DMS79 treated with DMSO at 0.1 percent for 48 hours (cell line): ENCODE measurements around the gene ABCF3.

ENCODE experiments used
- DNase-seq: peaks from one replicate; lab custom pipeline; 2025; lab: John Stamatoyannopoulos, UW

The ABCF3 gene

GRCh38 chr3:184168363-184169120 lies 17.5 kb upstream of the ABCF3 start:
- no peak for DNase-seq

DNA sequence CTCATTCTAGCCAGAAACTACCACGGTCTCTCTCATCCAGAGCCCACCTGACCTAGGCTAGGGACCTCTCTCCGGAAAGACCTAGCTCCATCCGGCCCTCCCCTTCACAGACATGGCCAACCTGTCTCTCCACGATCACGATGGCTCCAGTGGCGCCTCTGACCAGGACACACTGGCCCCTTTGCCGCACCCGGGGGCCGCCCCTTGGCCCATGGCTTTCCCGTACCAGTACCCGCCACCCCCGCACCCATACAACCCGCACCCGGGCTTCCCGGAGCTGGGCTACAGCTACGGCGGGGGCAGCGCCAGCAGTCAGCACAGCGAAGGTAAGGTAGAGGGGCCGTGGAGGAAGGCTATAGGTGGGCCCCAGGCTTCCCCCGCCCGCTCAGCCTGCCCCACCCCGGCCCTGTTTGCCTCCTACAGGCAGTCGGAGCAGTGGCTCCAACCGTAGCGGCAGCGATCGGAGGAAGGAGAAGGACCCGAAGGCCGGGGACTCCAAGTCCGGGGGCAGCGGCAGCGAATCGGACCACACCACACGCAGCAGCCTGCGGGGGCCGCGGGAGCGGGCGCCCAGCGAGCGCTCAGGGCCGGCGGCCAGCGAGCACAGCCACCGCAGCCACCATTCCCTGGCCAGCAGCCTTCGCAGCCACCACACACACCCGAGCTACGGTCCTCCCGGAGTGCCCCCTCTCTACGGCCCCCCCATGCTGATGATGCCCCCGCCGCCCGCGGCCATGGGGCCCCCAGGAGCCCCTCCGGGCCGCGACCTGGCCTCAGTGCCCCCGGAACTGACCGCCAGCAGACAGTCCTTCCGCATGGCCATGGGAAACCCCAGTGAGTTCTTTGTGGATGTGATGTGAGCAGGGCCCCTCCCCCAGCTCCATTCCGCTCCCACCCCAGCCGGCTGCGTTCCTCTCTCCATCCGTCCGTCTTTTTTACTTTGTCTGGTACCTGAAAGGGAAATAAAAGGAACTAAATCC lies 15.8 kb upstream of the ABCF3 start:
- DNase-seq, result no peak

GRCh38 chr3:184171562-184171961 lies 14.4 kb upstream of the ABCF3 start:
- no peak for DNase-seq

GRCh38 chr3:184172681-184173373 lies 13.2 kb upstream of the ABCF3 start:
- DNase-seq, result no peak

DNA sequence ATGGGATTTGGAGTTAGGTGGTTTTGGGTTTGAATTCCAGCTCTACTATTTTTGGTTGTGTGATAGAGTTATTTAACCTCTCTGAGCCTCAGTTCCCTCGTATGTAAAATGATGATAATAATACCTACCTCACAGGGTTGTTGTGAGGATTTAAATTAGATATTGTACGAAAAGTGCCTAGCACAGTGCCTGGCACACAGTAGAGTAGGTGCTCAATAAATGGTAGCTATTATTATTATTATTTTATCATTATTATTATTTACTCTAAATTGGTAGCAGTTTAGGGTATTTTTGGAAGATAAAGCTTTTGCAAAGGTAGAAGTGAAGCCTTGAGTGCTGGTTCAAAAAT lies 12.7 kb upstream of the ABCF3 start:
- no peak for DNase-seq

DNA sequence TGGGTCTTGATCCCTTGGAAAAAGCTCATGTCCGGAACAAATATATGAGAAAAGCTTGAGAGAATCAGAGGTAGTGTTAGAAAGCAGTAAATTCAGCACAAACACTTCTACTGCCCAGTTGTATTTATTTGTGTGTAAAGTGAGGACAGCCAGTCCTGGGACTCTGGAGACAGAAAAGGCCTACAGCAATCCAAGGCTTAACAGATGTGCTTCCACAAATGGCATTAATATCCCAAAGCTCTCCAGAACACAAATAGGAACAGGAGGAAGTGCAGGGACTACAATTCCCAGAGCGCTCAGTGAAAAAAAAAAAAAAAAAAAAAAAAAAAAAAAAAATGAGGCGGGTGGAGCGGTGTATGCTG lies 11.7 kb upstream of the ABCF3 start:
- DNase-seq, result no peak

DNA sequence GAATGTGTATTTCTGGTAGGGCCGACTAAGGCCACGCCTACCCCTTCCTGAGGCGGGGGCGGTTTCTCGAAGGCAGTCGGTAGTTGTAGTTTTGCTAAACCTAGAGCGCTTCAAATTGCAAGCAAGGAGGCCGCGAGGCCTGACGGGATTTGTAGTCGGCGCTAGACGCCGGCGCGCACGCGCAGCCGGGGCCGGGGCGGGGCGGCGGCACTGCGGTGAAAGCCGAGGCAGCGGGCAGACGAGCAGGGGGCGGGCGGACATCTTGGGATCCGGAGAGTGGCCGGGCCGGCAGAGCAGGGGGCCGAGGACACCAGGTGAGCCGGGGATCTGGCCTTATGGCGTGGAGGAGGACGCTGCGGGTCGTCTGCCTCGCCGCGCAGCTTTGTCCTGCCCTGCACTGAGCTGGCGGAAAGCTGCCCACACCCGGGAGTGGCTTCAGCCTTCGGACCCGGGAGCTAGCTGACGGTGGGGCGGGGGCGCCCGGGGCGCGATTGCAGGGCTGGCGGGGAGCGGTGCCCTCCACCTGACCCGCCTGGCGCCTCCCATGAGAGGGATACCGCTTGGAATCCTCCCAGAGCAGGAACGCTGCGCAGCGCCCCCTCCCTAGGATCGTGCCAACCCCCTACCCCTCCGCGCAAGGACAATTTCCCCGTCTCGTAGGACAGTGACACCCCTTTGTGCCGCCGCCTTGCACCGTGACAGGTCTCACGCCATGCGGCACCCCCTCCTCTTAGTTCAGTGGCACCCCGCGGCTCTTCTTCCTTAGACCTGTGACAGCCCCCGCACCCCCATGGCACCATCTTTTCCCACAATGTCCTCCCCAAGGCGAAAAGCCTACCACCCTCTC lies 11.1 kb upstream of the ABCF3 start, which contains the start of gene AP2M1:
TSS of gene AP2M1 (plus strand) at position 210 of the 847 bp plus-strand sequence. CDS start 2,139 bp downstream, outside the sequence.
- peak; percentile 99 for DNase-seq

DNA sequence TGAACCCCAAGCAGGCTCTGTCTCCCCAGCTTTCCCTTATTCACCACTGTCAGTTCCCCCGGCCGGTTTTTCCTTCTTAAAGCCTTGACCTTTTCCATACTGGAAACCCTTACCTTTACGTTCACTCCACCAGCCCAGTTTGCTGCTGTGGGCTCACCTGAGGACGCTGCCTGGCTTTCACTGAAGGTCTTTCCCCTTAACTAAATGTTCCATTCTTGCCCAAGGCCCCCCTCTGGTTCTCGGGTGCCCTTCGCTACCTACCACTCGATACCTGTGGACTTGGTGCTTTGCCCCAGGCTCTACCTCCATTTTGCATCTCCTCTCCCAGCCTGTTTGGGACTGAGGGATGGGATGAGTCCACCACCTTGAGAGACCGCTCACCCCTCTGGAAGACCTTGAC lies 10.5 kb upstream of the ABCF3 start:
- DNase-seq, result no peak

DNA sequence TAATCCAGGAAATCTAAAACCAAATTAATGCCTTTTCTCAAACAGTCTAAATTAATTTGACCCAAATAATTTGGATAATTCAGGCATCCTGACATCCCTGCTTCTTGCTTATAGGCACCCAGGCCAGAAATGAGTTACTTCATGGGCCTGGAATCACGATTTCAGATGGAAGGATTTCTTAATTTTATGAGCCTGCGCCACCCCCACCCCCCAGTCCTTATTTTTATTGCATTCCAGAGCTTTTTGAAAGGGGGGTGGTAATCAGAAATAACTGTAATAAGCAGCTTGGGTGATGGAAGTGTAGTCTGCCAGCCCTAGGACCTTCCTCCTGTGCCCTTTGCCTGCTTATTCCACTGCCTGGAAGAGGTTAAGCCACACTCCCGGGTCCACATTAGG lies 10.0 kb upstream of the ABCF3 start:
- no peak for DNase-seq

DNA sequence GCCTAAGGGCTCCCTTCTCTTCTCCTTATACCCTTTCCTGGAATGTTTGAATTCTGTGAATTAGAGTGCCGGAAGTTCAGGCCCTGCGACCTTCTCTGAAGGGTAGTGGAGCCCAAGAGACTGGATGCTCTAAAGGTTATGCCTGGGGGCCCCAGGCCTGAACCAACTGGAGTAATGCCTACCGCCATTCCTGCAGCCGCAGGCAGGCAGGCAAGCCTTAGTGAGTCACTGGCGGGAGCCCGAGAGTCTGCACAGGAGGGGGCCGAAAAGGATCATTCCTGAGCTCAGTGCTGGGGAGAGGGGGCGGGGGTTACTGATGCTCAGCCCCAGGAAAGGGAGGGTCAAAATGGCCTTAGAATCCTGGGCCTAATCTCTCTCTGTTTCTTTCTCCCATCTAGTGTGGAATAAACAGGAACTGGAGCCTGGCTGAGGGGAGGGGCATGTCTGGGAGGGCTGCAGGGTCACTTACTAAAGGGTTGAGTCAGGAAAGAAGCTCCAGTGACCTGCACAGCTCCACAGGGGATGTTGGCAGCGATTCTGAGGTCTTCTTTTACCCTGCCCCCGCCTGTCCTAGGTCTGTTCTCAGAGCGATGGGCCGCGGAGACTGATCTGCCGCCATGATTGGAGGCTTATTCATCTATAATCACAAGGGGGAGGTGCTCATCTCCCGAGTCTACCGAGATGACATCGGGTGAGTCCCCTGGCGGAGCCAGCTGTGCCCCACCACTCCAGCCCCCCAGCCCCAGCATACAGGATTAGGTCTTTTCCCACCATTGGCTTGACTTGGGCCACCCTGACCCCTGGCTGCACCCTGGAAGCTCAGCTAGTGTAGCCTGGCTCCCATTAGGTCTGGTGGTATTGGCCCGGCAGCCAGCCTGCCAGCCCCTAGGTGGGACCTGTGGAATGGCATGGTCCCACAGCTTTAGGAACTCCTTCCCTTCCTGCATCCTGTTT lies 9.3 kb upstream of the ABCF3 start:
- no peak for DNase-seq

- no peak for DNase-seq
Observed at GRCh38 chr3:184177331-184177731, 8.7 kb upstream of the ABCF3 start.

DNA sequence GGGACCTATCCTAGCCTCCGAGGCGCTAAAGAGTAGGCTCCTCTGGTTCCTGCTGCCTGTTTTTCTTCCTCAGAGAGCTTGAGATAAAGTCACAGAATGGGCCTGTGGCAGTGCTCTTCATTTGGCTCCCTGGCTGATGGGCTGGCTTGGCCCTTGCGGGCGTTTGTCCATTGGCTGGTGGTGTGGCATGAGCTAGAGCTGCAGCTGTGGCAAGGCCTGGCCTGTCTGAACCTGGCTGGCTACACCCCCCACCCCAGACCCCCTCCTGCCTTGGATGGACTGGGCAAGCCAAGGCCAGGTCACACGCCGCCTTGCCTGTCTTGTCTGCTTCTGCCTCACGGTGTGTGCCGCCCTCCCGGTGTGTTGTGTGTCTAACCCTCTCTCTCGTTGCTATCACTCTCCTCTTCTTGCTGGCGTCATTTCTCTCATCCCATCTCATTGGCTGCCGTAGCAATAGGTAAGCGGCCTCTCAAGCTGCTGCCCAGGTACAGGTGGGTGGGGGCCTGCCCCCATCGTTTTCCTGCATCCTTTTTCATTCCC lies 8.2 kb upstream of the ABCF3 start:
- DNase-seq, result no peak

- no peak for DNase-seq
Observed at GRCh38 chr3:184178521-184179138, 7.4 kb upstream of the ABCF3 start.

- DNase-seq, result no peak
Observed at GRCh38 chr3:184180165-184180564, 5.8 kb upstream of the ABCF3 start.

GRCh38 chr3:184181596-184181995 lies 4.4 kb upstream of the ABCF3 start:
- DNase-seq, result no peak

DNA sequence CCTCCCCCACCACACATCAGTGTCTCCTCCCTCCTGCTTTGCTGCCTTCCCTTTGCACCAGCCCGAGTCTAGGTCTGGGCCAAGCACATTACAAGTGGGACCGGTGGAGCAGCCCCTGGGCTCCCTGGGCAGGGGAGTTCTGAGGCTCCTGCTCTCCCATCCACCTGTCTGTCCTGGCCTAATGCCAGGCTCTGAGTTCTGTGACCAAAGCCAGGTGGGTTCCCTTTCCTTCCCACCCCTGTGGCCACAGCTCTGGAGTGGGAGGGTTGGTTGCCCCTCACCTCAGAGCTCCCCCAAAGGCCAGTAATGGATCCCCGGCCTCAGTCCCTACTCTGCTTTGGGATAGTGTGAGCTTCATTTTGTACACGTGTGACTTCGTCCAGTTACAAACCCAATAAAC lies 2.3 kb upstream of the ABCF3 start:
- no peak for DNase-seq

DNA sequence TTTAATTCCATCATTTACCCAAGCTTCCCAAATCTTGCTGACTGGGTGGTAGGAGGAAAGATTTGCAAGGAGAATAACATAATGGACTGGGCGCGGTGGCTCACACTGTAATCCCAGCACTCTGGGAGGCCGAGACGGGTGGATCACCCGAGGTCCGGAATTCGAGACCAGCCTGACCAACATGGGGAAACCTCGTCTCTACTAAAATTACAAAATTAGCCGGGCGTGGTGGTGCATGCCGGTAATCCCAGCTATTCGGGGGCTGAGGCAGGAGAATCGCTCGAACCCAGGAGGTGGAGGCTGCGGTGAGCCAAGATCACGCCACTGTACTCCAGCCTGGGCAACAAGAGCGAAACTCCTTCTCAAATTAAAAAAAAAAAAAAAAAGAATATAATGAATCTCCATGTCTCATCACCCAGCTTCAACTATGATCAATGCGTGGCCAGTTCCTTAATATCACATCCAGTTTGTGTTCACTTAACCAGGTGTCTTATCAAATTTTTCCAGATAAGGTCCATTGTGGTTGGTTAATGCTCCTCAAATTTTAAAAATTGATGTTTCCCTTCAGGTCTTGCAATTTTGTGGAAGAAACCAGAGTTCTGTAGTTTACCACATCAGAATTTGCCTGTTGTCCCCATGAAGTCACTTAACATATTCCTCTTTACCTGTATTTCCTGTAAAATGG lies 1.3 kb upstream of the ABCF3 start:
- DNase-seq, result no peak

DNA sequence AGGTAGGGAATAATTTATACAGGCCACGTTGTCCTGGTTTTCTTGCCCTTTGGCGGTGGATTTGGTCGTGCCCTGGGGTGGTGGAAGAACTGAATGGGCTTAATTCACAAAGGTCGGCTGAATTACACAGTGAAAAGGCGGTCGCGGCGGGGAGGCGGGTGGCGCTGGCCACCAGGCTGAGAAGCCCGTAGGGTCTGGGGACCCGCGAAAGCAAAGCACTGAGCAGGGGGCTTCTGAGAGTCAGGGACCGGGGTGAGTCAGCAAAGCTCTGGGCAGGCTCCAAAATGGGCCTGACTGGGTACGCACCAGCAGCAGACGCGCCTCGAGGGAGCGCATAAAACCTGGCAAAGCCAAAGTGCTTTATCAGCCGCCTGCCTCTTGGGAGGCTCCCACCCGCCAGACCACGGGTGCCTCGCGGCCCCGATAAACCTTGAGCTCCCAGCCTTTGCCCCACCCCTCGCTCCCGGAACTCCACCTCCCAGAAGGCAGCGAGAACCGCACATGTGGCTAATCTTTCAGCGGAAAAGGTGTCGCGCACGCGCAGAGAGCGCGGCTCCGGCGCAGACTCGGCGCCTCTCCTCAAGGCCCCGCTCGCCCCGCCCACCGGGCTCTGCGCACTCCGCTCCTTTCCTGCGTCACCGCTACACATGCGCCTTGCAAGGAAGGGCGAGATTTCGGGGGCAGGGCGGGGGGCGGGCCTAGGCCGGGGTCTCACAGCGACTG lies 377 bp upstream of the ABCF3 start:
- DNase-seq, result peak; percentile 98

DNA sequence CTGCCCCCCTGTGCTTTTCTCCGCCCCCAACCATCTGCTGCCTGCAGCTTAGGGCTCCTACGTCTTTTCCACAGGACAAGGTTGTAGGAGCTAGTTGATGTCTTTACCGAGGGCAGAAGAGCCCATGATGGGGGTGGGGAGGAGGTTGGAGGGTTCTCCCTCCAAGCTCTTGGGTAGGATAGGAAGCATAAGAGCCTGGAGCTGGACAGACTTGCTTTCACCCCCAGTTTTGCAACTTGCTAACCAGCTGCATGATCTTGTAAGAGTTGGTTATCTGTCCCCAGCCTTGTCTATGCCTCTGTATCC lies 856 bp downstream of the ABCF3 start:
- DNase-seq, result no peak
